HL-60 (cell line): ENCODE measurements around the gene ITCH.

Experiments
- DNase-seq, 2 experiments: peaks; one replicate each; pipeline ENCODE4 v3.0.0-alpha.2; 2010 to 2020; ENCODE audit warnings: low read depth in 1 of 2, low spot score in 1 of 2
- H3K27ac ChIP-seq: fragments of 250-450 bp; sonication (Bioruptor Pico); replicated peaks from 2 replicates; pipeline ENCODE4 v1.5.1; 2020; ENCODE audit warnings: mild to moderate bottlenecking, moderate library complexity
- H3K27me3 ChIP-seq: fragments of 250-450 bp; sonication (Bioruptor Pico); 2 replicates; pipeline ENCODE4 v1.5.1; 2021; ENCODE audit warnings: mild to moderate bottlenecking, moderate library complexity; ENCODE audit not compliant: insufficient read depth, poor library complexity, severe bottlenecking
- H3K4me3 ChIP-seq: replicated peaks from 2 replicates; pipeline ENCODE4 v1.5.1; 2011; ENCODE audit warnings: mild to moderate bottlenecking, control low read depth, low read length; ENCODE audit not compliant: insufficient read depth
- CTCF ChIP-seq: IDR thresholded peaks from one replicate; pipeline ENCODE4 v1.5.1; 2011; ENCODE audit warnings: low read length, control low read depth, inconsistent platforms; ENCODE audit not compliant: insufficient read depth
- GABPA ChIP-seq: IDR thresholded peaks from 2 replicates; pipeline ENCODE4 v1.6.1; 2012; ENCODE audit warnings: low read depth
- POLR2AphosphoS5 ChIP-seq: IDR thresholded peaks from 2 replicates; pipeline ENCODE4 v1.6.1; 2012; ENCODE audit warnings: low read depth
- SPI1 ChIP-seq: IDR thresholded peaks from 2 replicates; pipeline ENCODE4 v1.6.1; 2012; ENCODE audit warnings: low read depth, mild to moderate bottlenecking, borderline replicate concordance
- TF ChIP-seq, protein P1 (sequence below): IDR thresholded peaks from 2 replicates; pipeline ENCODE4 v1.6.1; 2012; ENCODE audit warnings: low read depth; ENCODE audit not compliant: insufficient replicate concordance

ITCH gene

GRCh38 chr20:34506480-34506879 lies 143.4 kb downstream of the ITCH start:
- DNase-seq = no peak
- H3K27ac ChIP-seq = no peak overlapping the region
- no peak for TF ChIP-seq GABPA
- no peak for TF ChIP-seq SPI1
- TF ChIP-seq CTCF = no peak
- TF ChIP-seq POLR2AphosphoS5 = no peak
- TF ChIP-seq, protein P1, sequence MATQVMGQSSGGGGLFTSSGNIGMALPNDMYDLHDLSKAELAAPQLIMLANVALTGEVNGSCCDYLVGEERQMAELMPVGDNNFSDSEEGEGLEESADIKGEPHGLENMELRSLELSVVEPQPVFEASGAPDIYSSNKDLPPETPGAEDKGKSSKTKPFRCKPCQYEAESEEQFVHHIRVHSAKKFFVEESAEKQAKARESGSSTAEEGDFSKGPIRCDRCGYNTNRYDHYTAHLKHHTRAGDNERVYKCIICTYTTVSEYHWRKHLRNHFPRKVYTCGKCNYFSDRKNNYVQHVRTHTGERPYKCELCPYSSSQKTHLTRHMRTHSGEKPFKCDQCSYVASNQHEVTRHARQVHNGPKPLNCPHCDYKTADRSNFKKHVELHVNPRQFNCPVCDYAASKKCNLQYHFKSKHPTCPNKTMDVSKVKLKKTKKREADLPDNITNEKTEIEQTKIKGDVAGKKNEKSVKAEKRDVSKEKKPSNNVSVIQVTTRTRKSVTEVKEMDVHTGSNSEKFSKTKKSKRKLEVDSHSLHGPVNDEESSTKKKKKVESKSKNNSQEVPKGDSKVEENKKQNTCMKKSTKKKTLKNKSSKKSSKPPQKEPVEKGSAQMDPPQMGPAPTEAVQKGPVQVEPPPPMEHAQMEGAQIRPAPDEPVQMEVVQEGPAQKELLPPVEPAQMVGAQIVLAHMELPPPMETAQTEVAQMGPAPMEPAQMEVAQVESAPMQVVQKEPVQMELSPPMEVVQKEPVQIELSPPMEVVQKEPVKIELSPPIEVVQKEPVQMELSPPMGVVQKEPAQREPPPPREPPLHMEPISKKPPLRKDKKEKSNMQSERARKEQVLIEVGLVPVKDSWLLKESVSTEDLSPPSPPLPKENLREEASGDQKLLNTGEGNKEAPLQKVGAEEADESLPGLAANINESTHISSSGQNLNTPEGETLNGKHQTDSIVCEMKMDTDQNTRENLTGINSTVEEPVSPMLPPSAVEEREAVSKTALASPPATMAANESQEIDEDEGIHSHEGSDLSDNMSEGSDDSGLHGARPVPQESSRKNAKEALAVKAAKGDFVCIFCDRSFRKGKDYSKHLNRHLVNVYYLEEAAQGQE = no peak
- H3K4me3 ChIP-seq = no peak overlapping the region
- no peaks in the 10 kb centered on the region for H3K27me3 ChIP-seq

GRCh38 chr20:34507702-34508413 lies 144.8 kb downstream of the ITCH start:
- DNase-seq = no peak
- no peak overlapping the region for H3K27ac ChIP-seq
- H3K4me3 ChIP-seq = no peak overlapping the region
- TF ChIP-seq POLR2AphosphoS5 (no peak), SPI1 (no peak), GABPA (no peak), CTCF (no peak)
- TF ChIP-seq, protein P1 = no peak
- no peaks in the 10 kb centered on the region for H3K27me3 ChIP-seq

GRCh38 chr20:34510575-34510974 lies 147.5 kb downstream of the ITCH start:
- no peak for DNase-seq
- H3K4me3 ChIP-seq = no peak overlapping the region
- H3K27me3 ChIP-seq = no peaks in the 10 kb centered on the region
- TF ChIP-seq POLR2AphosphoS5 = no peak
- H3K27ac ChIP-seq = no peak overlapping the region

- TF ChIP-seq GABPA = no peak
- TF ChIP-seq, protein P1 = no peak
- no peak for TF ChIP-seq POLR2AphosphoS5
- TF ChIP-seq SPI1 = no peak
- TF ChIP-seq CTCF = no peak
- H3K27me3 ChIP-seq = no peaks in the 10 kb centered on the region
- no peak for DNase-seq
- no peak overlapping the region for H3K27ac ChIP-seq
- no peak overlapping the region for H3K4me3 ChIP-seq
These were observed 148.8 kb downstream of the ITCH start for GRCh38 chr20:34511891-34512265.
